Mesendoderm (in vitro differentiated cells): ENCODE data around the gene AQP1.

ENCODE experiments used
- DNase-seq: peaks from one replicate; pipeline ENCODE4 v3.0.0; 2013
- H2AK5ac ChIP-seq: 2 replicates; pipeline ENCODE4 v1.6.1; 2013; ENCODE audit warnings: low read length, inconsistent platforms
- H2BK120ac ChIP-seq: 2 replicates; pipeline ENCODE4 v1.6.1; 2013; ENCODE audit warnings: low read depth, mild to moderate bottlenecking, low read length, moderate library complexity, mixed read lengths
- H2BK15ac ChIP-seq: replicated peaks from 2 replicates; pipeline ENCODE4 v1.6.1; 2013; ENCODE audit warnings: low read depth, mild to moderate bottlenecking, moderate library complexity
- H2BK5ac ChIP-seq: 2 replicates; pipeline ENCODE4 v1.6.1; 2013; ENCODE audit warnings: low read length, inconsistent platforms
- H3K18ac ChIP-seq: 2 replicates; pipeline ENCODE4 v1.6.1; 2013; ENCODE audit warnings: mild to moderate bottlenecking, low read length, mixed read lengths
- H3K23ac ChIP-seq: one replicate; pipeline ENCODE4 v1.6.1; 2013; ENCODE audit warnings: low read length
- H3K27ac ChIP-seq: 2 replicates; pipeline ENCODE4 v1.5.1; 2013; ENCODE audit warnings: low read depth, mild to moderate bottlenecking, inconsistent platforms, low read length, moderate library complexity
- H3K27me3 ChIP-seq: 2 replicates; pipeline ENCODE4 v1.6.1; 2013; ENCODE audit warnings: low read length, control low read depth, mild to moderate bottlenecking, inconsistent platforms; ENCODE audit not compliant: insufficient read depth, poor library complexity
- H3K36me3 ChIP-seq: 2 replicates; pipeline ENCODE4 v1.6.1; 2013; ENCODE audit warnings: low read length, inconsistent platforms; ENCODE audit not compliant: control insufficient read depth, insufficient read depth
- H3K4ac ChIP-seq: one replicate; pipeline ENCODE4 v1.6.1; 2013; ENCODE audit warnings: low read depth, mild to moderate bottlenecking, low read length, moderate library complexity
- H3K4me1 ChIP-seq: 2 replicates; pipeline ENCODE4 v1.6.1; 2013; ENCODE audit warnings: low read depth, low read length, inconsistent platforms; ENCODE audit not compliant: control insufficient read depth
- H3K4me2 ChIP-seq: 2 replicates; pipeline ENCODE4 v1.6.1; 2013; ENCODE audit warnings: low read length
- H3K4me3 ChIP-seq: 2 replicates; pipeline ENCODE4 v1.5.1; 2013; ENCODE audit warnings: mild to moderate bottlenecking, low read length
- H3K56ac ChIP-seq: one replicate; pipeline ENCODE4 v1.6.1; 2013; ENCODE audit warnings: low read length
- H3K79me1 ChIP-seq: 2 replicates; pipeline ENCODE4 v1.6.1; 2013; ENCODE audit warnings: low read length, inconsistent platforms
- H3K79me2 ChIP-seq: 2 replicates; pipeline ENCODE4 v1.6.1; 2013; ENCODE audit warnings: mild to moderate bottlenecking, low read length; ENCODE audit not compliant: control insufficient read depth, insufficient read depth
- H3K9ac ChIP-seq: 2 replicates; pipeline ENCODE4 v1.6.1; 2013; ENCODE audit warnings: low read length, inconsistent platforms
- H4K5ac ChIP-seq: one replicate; pipeline ENCODE4 v1.6.1; 2013; ENCODE audit warnings: low read length
- H4K8ac ChIP-seq: one replicate; pipeline ENCODE4 v1.6.1; 2013; ENCODE audit warnings: low read depth, mild to moderate bottlenecking, control low read depth, low read length, moderate library complexity
- WGBS: extraction: QIAGEN DNeasy Blood & Tissue Kit; methylation state at CpG from one replicate; pipeline ENCODE4 v1.1.7; 2013; ENCODE audit warnings: low lambda C conversion rate, missing lambda C conversion rate; ENCODE audit not compliant: insufficient coverage; ENCODE audit errors: extremely low coverage; 5-methylcytosine and 5-hydroxymethylcytosine counted together

AQP1 gene

DNA sequence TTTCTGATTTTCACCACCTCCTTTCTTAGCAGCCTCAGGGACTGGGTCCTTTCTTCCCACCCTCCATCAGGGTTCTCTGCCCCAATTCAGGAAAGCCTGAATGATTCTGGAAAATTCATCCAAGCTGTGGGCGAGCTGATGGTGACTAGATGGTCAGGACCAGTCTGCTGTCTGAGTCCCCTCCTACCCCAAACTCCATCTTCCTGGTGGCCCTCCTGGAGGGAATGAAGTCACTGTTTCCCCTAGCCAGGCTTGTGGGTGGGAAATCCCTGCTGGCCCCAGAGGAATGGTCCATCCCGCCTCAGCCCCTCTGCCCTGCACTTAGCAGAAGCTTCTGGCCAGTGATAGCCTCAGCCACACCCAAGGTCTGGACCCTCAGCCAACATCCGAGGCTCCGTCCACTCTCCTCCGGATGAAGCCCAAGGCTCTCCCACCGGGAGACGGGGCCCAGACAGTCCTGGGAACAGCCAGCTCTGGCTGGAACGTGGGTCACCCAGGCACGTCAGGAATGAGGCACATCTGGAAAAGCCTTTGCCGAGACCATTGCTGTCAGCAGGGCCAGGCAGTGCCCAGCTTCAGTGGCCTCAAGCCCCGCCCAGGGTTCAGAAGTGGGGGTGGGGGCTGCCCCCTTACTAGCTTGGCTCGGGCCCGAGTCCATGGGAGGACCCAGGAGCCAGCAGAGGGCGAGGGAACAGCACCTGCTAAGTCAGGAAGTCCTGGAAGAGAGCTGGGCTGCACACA lies 4.0 kb upstream of the AQP1 start:
- H3K56ac ChIP-seq, result no peak overlapping the region
- no peak overlapping the region for H3K23ac ChIP-seq
- no peaks in the 10 kb centered on the region for H3K79me2 ChIP-seq
- no peak for DNase-seq
- H3K79me1 ChIP-seq, result no peaks in the 10 kb centered on the region
- no CpG with 5 or more reads among the region's 14 CpGs for WGBS
- H2BK15ac ChIP-seq, result no peak overlapping the region
- no peak overlapping the region for H4K5ac ChIP-seq
- no peak overlapping the region for H3K4ac ChIP-seq
- no peak overlapping the region for H2BK120ac ChIP-seq
- no peak overlapping the region for H3K4me2 ChIP-seq
- no peak overlapping the region for H2AK5ac ChIP-seq
- no peaks in the 10 kb centered on the region for H3K27me3 ChIP-seq
- H2BK5ac ChIP-seq, result no peak overlapping the region
- no peak overlapping the region for H3K18ac ChIP-seq
- H3K4me3 ChIP-seq, result no peak overlapping the region
- no peak overlapping the region for H3K9ac ChIP-seq
- no peak overlapping the region for H3K27ac ChIP-seq
- H4K8ac ChIP-seq, result no peak overlapping the region
- H3K36me3 ChIP-seq, result no peaks in the 10 kb centered on the region
- no peaks in the 10 kb centered on the region for H3K4me1 ChIP-seq

- Histone ChIP-seq H2BK15ac (no peak overlapping the region), H4K8ac (no peak overlapping the region), H3K23ac (no peak overlapping the region), H3K56ac (no peak overlapping the region), H3K4ac (no peak overlapping the region), H3K79me1 (no peaks in the 10 kb centered on the region), H3K27me3 (no peaks in the 10 kb centered on the region), H3K4me1 (no peaks in the 10 kb centered on the region), H2BK5ac (no peak overlapping the region), H3K4me3 (no peak overlapping the region), H3K4me2 (no peak overlapping the region), H2AK5ac (no peak overlapping the region), H3K27ac (no peak overlapping the region), H2BK120ac (no peak overlapping the region), H3K79me2 (no peaks in the 10 kb centered on the region), H3K18ac (no peak overlapping the region), H3K9ac (no peak overlapping the region), H4K5ac (no peak overlapping the region), H3K36me3 (no peaks in the 10 kb centered on the region)
- WGBS, result no CpG with 5 or more reads among the region's 10 CpGs
- peak; percentile 79 for DNase-seq
Measured at GRCh38 chr7:30908681-30909080, 3.0 kb upstream of the AQP1 start.

GRCh38 chr7:30909431-30909830 lies 2.2 kb upstream of the AQP1 start:
- Histone ChIP-seq H3K23ac (no peak overlapping the region), H3K9ac (no peak overlapping the region)
- no CpG with 5 or more reads among the region's 6 CpGs for WGBS

GRCh38 chr7:30910411-30911073 lies 1.1 kb upstream of the AQP1 start:
- no peak for DNase-seq

More at GRCh38 chr7:30909431-30909830, 2.2 kb upstream of the AQP1 start:
- Histone ChIP-seq H3K18ac (no peak overlapping the region), H3K79me1 (no peaks in the 10 kb centered on the region), H3K4me2 (no peak overlapping the region), H4K8ac (no peak overlapping the region), H3K36me3 (no peaks in the 10 kb centered on the region), H3K27ac (no peak overlapping the region), H3K4me1 (no peaks in the 10 kb centered on the region), H3K56ac (no peak overlapping the region), H2AK5ac (no peak overlapping the region), H2BK15ac (no peak overlapping the region), H2BK5ac (no peak overlapping the region), H4K5ac (no peak overlapping the region), H3K4me3 (no peak overlapping the region), H2BK120ac (no peak overlapping the region), H3K4ac (no peak overlapping the region), H3K79me2 (no peaks in the 10 kb centered on the region), H3K27me3 (no peaks in the 10 kb centered on the region)
- no peak for DNase-seq

GRCh38 chr7:30911133-30911532 lies 520 bp upstream of the AQP1 start:
- H3K36me3 ChIP-seq, result no peaks in the 10 kb centered on the region
- H3K79me1 ChIP-seq, result no peaks in the 10 kb centered on the region
- H3K4me2 ChIP-seq, result no peak overlapping the region
- H3K4me3 ChIP-seq, result no peak overlapping the region
- H3K23ac ChIP-seq, result no peak overlapping the region
- no peak overlapping the region for H3K27ac ChIP-seq
- no peak for DNase-seq
- no peak overlapping the region for H2AK5ac ChIP-seq
- no peak overlapping the region for H3K56ac ChIP-seq
- H2BK5ac ChIP-seq, result no peak overlapping the region
- no peaks in the 10 kb centered on the region for H3K4me1 ChIP-seq
- H2BK120ac ChIP-seq, result no peak overlapping the region
- H3K27me3 ChIP-seq, result no peaks in the 10 kb centered on the region
- H3K79me2 ChIP-seq, result no peaks in the 10 kb centered on the region
- WGBS, result no CpG with 5 or more reads among the region's 11 CpGs
- no peak overlapping the region for H2BK15ac ChIP-seq
- no peak overlapping the region for H3K9ac ChIP-seq
- no peak overlapping the region for H3K18ac ChIP-seq
- no peak overlapping the region for H4K8ac ChIP-seq
- no peak overlapping the region for H4K5ac ChIP-seq
- H3K4ac ChIP-seq, result no peak overlapping the region

More at GRCh38 chr7:30910411-30911073, 1.1 kb upstream of the AQP1 start:
- no peaks in the 10 kb centered on the region for H3K27me3 ChIP-seq
- H3K18ac ChIP-seq, result no peak overlapping the region
- H2BK120ac ChIP-seq, result no peak overlapping the region
- no peak overlapping the region for H4K8ac ChIP-seq
- no peak overlapping the region for H2AK5ac ChIP-seq
- H4K5ac ChIP-seq, result no peak overlapping the region
- no peak overlapping the region for H3K23ac ChIP-seq
- no peaks in the 10 kb centered on the region for H3K79me1 ChIP-seq
- no peak overlapping the region for H3K4me3 ChIP-seq
- H3K36me3 ChIP-seq, result no peaks in the 10 kb centered on the region
- H2BK15ac ChIP-seq, result no peak overlapping the region
- H3K4me2 ChIP-seq, result no peak overlapping the region
- H3K4me1 ChIP-seq, result no peaks in the 10 kb centered on the region
- no peak overlapping the region for H3K4ac ChIP-seq
- H3K56ac ChIP-seq, result no peak overlapping the region
- H3K27ac ChIP-seq, result no peak overlapping the region
- H3K79me2 ChIP-seq, result no peaks in the 10 kb centered on the region
- H2BK5ac ChIP-seq, result no peak overlapping the region
- no peak overlapping the region for H3K9ac ChIP-seq
- WGBS, result no CpG with 5 or more reads among the region's 11 CpGs
